OCI-LY3 (cell line): ENCODE results near the gene JADE1.

Source experiments
- H2AFZ ChIP-seq: fragments of 200-600, 300-600 bp; shearing (Covaris generic); 2 replicates; pipeline ENCODE4 v1.6.0; 2014; ENCODE audit warnings: antibody characterized with exemption, low read depth, low read length
- H3K27ac ChIP-seq: fragments of 200-600, 300-600 bp; sonication (generic); 2 replicates; pipeline ENCODE4 v1.5.1; 2014; ENCODE audit warnings: mild to moderate bottlenecking, low read length, moderate library complexity, mixed read lengths
- H3K27me3 ChIP-seq: fragments of 200-600, 300-600 bp; sonication (generic); 2 replicates; pipeline ENCODE4 v1.6.1; 2014; ENCODE audit warnings: low read depth, low read length, mixed read lengths
- H3K36me3 ChIP-seq: fragments of 200-600, 300-600 bp; sonication (generic); replicated peaks from 2 replicates; pipeline ENCODE3; 2014; ENCODE audit warnings: low read depth, low read length, mixed read lengths
- H3K4me1 ChIP-seq: fragments of 300-600, 200-600 bp; sonication (generic); 2 replicates; pipeline ENCODE4 v1.6.1; 2014; ENCODE audit warnings: low read length, mixed read lengths
- H3K4me2 ChIP-seq: fragments of 200-600, 300-600 bp; sonication (generic); 2 replicates; pipeline ENCODE4 v1.6.1; 2014; ENCODE audit warnings: low read length, mixed read lengths
- H3K4me3 ChIP-seq: fragments of 300-600, 200-600 bp; sonication (generic); 2 replicates; pipeline ENCODE4 v1.5.1; 2014; ENCODE audit warnings: antibody characterized with exemption, mild to moderate bottlenecking, low read length, moderate library complexity
- H3K79me2 ChIP-seq: fragments of 300-600, 200-600 bp; shearing (Covaris generic); 2 replicates; pipeline ENCODE4 v1.6.1; 2014; ENCODE audit warnings: mild to moderate bottlenecking, low read length, mixed read lengths
- H3K9ac ChIP-seq: fragments of 300-600, 200-600 bp; shearing (Covaris generic); 2 replicates; pipeline ENCODE4 v1.6.0; 2014; ENCODE audit warnings: mild to moderate bottlenecking, low read length, moderate library complexity
- H3K9me3 ChIP-seq: fragments of 200-600, 300-600 bp; shearing (Covaris generic); 2 replicates; pipeline ENCODE4 v1.6.1; 2014; ENCODE audit warnings: low read length, mixed read lengths; ENCODE audit not compliant: insufficient read depth
- H4K20me1 ChIP-seq: fragments of 200-600, 300-600 bp; sonication (generic); 2 replicates; pipeline ENCODE4 v1.6.1; 2016; ENCODE audit warnings: low read length, mixed read lengths; ENCODE audit not compliant: insufficient read depth
- EZH2phosphoT487 ChIP-seq: fragments of 200-600 bp; shearing (Covaris generic); IDR thresholded peaks from 2 replicates; pipeline ENCODE4 v1.6.1; 2018; ENCODE audit warnings: antibody characterized with exemption, mixed run types, low read depth
- TF ChIP-seq, protein P1 (sequence below): fragments of 200-600, 300-600 bp; sonication (generic); IDR thresholded peaks from 2 replicates; pipeline ENCODE4 v1.5.1; 2014; ENCODE audit warnings: antibody characterized with exemption, low read length, low read depth

The JADE1 gene

DNA sequence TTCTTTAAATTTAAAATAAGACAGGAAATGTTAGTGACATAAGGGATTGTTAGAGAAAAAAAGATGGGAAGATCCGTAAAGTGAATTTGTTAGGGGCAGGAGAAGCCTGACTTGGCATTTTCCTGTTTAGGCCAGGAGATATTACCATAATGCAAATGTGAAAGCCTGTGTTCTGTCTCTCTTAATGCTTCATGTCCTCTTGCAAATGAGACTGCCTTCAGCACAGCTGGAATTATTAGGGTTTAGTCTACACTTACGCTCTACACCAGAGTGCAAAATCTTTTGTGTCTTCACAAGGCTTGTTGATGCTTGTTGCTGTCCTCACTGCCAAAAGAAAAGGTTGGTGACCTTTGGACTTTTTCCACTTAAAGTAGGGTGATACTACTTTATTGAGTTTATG is 56.8 kb downstream of the JADE1 start:
- no peak overlapping the region for H3K4me2 ChIP-seq
- H2AFZ ChIP-seq = no peak overlapping the region
- no peak overlapping the region for H3K9ac ChIP-seq
- no peak overlapping the region for H3K27ac ChIP-seq
- 0 out of 2 replicates have a peak, but pooled peaks cover 5% of the 10 kb centered on the region for H4K20me1 ChIP-seq
- no peak overlapping the region for H3K4me3 ChIP-seq
- TF ChIP-seq, protein P1, sequence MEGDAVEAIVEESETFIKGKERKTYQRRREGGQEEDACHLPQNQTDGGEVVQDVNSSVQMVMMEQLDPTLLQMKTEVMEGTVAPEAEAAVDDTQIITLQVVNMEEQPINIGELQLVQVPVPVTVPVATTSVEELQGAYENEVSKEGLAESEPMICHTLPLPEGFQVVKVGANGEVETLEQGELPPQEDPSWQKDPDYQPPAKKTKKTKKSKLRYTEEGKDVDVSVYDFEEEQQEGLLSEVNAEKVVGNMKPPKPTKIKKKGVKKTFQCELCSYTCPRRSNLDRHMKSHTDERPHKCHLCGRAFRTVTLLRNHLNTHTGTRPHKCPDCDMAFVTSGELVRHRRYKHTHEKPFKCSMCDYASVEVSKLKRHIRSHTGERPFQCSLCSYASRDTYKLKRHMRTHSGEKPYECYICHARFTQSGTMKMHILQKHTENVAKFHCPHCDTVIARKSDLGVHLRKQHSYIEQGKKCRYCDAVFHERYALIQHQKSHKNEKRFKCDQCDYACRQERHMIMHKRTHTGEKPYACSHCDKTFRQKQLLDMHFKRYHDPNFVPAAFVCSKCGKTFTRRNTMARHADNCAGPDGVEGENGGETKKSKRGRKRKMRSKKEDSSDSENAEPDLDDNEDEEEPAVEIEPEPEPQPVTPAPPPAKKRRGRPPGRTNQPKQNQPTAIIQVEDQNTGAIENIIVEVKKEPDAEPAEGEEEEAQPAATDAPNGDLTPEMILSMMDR = no peak
- no peak for TF ChIP-seq EZH2phosphoT487
- no peaks in the 10 kb centered on the region for H3K9me3 ChIP-seq
- H3K36me3 ChIP-seq = peaks cover 62% of the 10 kb centered on the region
- peaks cover 28% of the 10 kb centered on the region for H3K4me1 ChIP-seq
- peaks cover 16% of the 10 kb centered on the region for H3K79me2 ChIP-seq
- no peaks in the 10 kb centered on the region for H3K27me3 ChIP-seq

DNA sequence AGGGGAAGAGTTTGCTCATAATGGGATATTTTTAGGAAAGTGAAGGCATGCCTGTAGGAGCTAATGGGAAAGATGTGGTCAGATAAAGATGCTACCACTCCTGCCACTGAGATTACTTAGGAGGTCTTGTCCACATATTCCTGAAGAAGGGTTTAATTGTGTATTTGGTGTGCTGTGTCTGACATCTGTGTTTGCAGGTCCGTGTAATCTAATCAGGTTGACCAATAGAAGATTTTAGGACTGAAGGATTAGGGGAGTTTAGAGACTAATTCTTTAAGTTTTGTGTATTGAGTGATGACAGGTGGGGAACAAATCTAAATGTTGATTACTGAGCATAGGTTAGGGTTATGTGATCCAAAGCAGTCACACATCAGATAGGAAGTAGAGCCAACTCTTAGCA is 57.2 kb downstream of the JADE1 start:
- H2AFZ ChIP-seq = no peak overlapping the region
- no peak overlapping the region for H3K4me2 ChIP-seq
- H3K4me1 ChIP-seq = peaks cover 24% of the 10 kb centered on the region
- H3K27me3 ChIP-seq = no peaks in the 10 kb centered on the region
- H4K20me1 ChIP-seq = 0 out of 2 replicates have a peak, but pooled peaks cover 5% of the 10 kb centered on the region
- H3K79me2 ChIP-seq = peaks cover 12% of the 10 kb centered on the region; the same call in 1 of the 2 replicates
- no peak overlapping the region for H3K9ac ChIP-seq
- no peak overlapping the region for H3K4me3 ChIP-seq
- peaks cover 62% of the 10 kb centered on the region for H3K36me3 ChIP-seq
- H3K27ac ChIP-seq = no peak overlapping the region
- TF ChIP-seq, protein P1 = no peak
- TF ChIP-seq EZH2phosphoT487 = no peak
- H3K9me3 ChIP-seq = no peaks in the 10 kb centered on the region

DNA sequence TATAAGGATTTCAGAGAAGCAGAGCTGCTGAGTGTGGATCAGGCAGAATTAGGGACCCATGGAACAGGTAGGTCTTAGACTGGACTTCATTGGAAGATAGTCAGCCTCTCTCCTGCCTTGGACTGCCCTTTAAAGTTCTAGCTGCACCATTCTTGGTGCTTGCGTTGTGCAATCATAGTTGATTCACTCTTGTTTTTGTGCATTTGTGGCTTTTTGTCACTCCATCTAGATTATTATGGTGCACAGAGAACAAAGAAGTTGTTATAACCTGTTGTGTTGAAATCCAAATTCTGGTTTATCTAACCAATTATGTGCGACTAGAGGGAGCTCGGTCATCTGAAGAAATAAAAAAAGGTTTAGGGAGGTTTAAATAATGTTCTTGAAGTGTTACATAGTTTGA is 59.3 kb downstream of the JADE1 start:
- H3K9me3 ChIP-seq = no peaks in the 10 kb centered on the region
- no peak overlapping the region for H3K4me2 ChIP-seq
- H3K4me1 ChIP-seq = peaks cover 3% of the 10 kb centered on the region; the same call in 1 of the 2 replicates
- no peak overlapping the region for H2AFZ ChIP-seq
- no peak for TF ChIP-seq EZH2phosphoT487
- TF ChIP-seq, protein P1 = no peak
- H3K79me2 ChIP-seq = peaks cover 8% of the 10 kb centered on the region; the same call in 1 of the 2 replicates
- no peaks in the 10 kb centered on the region for H3K27me3 ChIP-seq
- peaks cover 69% of the 10 kb centered on the region for H3K36me3 ChIP-seq
- no peak overlapping the region for H3K27ac ChIP-seq
- no peaks in the 10 kb centered on the region for H4K20me1 ChIP-seq
- no peak overlapping the region for H3K9ac ChIP-seq
- H3K4me3 ChIP-seq = no peak overlapping the region

DNA sequence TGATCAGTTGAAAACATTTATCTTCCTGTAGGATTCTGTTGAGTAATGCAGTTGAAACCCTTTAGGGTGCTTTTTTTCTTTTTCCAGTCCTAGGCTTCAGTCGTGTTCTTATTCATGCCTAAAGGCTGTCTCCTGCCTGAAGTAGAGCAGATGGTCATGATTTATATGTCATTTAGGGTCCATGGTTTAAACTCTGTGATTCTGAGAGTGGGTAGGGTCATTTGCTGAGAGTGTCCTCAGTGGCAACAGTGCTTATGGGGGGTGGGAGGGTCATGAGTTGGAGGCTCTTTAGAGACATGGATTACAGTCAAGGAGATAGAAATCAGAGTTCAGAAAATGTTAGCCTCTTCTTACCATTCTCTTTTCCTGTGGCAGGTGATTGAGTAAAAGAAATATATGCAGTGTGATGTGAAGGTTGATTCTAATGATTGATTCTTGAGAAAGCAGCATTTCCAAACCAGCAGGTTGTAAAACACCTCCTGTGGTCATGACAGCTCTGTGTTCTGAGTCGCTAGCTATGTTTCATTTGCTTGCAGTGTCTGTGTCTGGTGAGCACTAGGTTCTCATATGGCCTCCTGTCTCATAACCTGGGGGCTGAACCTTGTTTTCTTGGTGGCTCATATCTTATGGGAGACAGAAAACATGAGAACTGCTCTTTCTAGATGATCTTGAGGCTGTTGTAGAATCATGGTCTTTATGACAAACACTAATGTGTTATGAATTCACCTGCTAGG is 60.4 kb downstream of the JADE1 start:
- H2AFZ ChIP-seq = no peak overlapping the region
- H3K9ac ChIP-seq = no peak overlapping the region
- peaks cover 65% of the 10 kb centered on the region for H3K36me3 ChIP-seq
- H3K9me3 ChIP-seq = no peaks in the 10 kb centered on the region
- H3K4me1 ChIP-seq = 0 out of 2 replicates have a peak, but pooled peaks cover 3% of the 10 kb centered on the region
- no peaks in the 10 kb centered on the region for H4K20me1 ChIP-seq
- peaks cover 6% of the 10 kb centered on the region; the same call in 1 of the 2 replicates for H3K79me2 ChIP-seq
- H3K27me3 ChIP-seq = no peaks in the 10 kb centered on the region
- TF ChIP-seq, protein P1 = no peak
- TF ChIP-seq EZH2phosphoT487 = no peak
- H3K4me3 ChIP-seq = no peak overlapping the region
- no peak overlapping the region for H3K4me2 ChIP-seq
- H3K27ac ChIP-seq = no peak overlapping the region
